SW 1271 (cell line): ENCODE measurements around the gene FAM110D.

Experiments
- DNase-seq, 2 experiments: peaks; one replicate each; lab custom pipeline; 2025; lab: John Stamatoyannopoulos, UW

Gene FAM110D

GRCh38 chr1:26162220-26162709 lies 3.4 kb downstream of the FAM110D start:
- no peak for DNase-seq

DNA sequence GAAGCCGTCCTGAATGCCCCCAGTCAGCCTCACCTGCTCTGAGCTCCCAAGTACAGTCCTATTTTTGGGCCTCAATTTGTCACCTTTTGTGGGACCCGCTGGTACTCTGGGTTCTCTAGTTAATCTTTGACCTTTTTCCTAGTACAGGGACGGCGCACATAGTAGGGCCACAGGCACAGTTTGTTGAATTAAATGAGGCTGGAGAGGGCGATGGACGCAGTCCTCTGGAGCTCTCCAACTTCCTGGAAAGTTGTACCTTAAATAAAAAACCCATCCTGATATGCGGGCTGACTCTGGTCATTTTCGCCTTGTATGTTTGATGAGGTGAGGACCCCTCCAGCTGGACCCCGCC lies 4.8 kb downstream of the FAM110D start:
- no peak for DNase-seq

DNA sequence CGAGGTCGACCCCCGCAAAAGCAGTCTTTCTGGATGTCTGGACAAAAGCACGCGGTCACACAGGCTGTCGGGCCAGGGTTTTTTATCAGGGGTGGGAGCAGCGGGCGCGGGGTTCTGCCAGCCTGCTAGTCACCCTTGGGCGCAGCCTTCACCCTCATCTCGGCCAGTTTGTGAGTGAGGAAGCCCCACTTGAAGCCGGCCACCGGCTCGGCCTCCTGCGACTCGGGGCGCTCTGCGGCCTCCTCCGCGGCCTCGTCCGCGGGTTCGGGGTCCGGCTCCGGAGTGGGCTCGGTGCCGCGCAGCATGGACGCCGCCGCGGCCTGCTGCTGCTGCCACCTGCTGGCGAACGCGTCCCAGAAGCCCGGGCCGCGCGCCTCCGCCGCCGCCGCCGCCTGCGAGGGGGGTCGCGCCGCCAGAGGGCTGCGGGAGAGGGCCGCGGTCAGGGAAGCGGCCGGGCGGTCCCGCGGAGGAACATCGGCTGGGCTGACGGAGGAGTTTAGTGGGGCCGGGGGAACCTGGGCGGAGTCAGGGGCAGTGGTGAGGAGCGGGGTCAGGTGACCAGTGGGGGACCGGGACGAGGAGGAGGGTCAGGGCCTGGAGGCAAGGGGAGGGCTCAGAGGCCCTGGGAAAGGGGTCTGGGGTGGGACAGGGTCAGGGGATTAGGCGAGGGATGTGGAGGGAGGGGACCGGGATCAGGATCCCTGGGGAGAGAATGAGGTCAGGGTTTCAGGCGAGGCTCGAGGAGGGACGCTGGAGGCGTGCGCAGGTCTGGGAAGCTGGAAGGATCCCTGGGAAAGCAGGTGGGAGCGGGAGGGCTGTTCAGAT lies 5.4 kb downstream of the FAM110D start:
- no peak for DNase-seq

DNA sequence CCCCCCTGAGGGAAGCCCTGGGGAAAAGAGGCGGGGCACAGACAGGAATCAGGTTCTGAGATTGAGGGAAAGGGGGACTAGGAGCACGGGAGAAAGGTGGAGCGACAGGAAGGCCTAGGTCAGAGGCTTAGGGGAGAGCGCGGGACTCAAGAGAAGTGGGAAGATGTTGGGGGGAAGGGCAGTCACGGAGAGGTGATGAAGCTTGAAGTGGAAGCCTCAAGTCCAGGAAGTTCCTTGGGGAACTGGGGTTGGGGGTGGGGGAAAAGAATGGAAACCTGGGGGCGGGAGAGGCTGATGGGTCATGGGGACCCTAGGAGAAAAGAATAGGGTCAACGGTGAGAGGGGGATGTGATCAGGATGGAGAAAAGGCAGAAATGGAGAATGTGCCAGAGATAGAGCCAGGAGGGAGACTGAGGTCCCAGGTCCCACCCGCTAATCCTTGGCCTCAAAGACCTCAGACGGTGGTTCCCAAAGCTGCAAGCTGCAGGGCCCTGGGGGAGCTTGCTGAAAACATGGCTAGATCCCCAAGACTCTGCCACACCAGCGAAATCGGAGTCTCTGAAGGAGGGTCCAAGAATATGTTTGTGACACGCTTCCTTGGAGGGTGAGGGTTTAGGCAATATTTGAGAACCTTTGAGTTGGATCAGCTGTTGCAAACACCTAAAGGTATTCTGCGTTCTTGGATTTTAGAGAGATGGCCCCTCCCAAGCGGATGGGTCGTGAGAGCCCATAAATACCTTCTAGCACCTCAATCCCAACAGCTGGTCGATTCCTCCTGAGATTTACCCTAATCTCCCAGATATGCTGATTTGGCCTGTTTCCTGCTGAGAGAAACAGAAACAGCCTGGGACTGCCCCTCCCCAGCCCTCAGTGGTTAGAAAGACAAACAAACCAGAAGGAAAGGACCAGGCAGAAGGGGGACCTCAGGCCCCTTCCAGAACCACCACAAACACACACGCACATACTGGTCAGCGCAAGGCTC lies 6.3 kb downstream of the FAM110D start:
- DNase-seq = no peak

GRCh38 chr1:26166719-26167281 lies 7.9 kb downstream of the FAM110D start:
- no peak for DNase-seq

GRCh38 chr1:26168410-26169197 lies 9.7 kb downstream of the FAM110D start, which contains the start of gene C1orf232:
Gene C1orf232, minus strand, starts transcription at chr1:26168963. Its CDS starts 464 bp downstream, at chr1:26168499.
- no peak for DNase-seq

- no peak for DNase-seq
These were observed 10.3 kb downstream of the FAM110D start for GRCh38 chr1:26169198-26169554.

GRCh38 chr1:26169669-26170471 lies 11.0 kb downstream of the FAM110D start, which contains the start of gene ZNF593:
Gene ZNF593, plus strand, starts transcription at chr1:26169908. Its CDS starts 76 bp downstream, at chr1:26169984.
- DNase-seq = peak; percentile 63 to 77

DNA sequence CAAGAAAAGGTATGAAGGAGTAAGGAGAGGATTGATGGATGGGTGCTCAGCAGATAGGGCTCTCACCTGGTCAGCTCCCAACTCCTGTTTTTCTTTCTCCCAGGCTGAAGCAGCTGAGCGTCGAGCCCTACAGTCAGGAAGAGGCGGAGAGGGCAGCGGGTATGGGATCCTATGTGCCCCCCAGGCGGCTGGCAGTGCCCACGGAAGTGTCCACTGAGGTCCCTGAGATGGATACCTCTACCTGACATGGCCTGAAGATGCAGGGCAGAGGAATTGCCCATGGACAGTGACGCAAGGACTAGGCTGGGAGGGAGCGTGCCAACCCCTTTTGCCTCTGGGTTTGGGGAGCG lies 11.6 kb downstream of the FAM110D start:
- no peak for DNase-seq

DNA sequence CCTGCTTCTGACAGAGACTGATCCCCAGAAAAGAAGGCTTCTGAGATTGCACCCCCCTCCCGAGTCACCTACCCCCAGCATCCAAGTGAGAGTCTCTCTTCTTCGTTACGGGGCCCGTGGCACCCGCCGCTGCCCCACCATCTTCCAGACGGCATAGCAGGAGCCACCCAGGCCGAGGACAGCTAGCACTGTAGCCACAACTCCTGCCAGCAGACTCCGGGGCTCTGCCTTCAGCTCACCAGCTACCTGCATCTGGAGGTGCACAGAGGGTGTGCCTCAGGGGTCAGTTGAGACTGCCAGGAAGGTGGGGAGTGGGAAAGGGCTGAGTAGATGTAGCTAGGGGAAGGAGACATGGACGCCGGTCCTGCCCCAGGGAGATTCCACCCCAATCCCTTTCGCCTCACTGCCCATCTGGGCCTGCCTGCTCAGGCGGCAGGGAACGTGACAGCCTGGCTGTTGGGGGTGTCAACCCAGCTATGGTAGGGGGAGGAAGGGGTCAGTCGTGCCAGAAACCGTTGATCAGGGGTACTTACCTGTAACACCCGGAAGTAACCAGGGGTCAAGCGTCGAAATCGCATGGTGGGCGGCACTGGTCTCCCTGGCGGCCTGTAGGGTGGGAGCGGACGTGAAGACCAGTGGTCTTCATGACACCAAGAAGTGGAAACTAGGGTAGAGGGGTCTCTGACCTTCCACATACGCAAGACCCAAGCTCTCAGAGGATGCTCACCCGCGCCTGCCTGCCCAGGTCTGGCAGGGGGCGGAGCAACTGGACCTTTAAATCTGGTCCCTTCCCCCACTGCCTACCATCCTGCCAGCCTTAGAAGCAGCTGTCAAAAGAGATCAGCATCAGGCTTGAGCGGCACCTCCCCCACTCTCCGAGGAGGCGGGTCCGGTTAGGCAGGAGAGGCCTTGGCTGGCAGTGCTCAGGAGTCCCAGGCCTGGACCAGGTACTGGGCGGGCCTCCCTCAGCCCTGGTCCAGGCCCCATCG lies 12.5 kb downstream of the FAM110D start, which contains the start of gene ZNF593OS:
TSS of gene ZNF593OS (minus strand) at position 749 of the 989 bp plus-strand sequence. CDS start at position 578, 171 bp downstream.
- no peak for DNase-seq

- no peak for DNase-seq
These were observed 16.5 kb downstream of the FAM110D start for GRCh38 chr1:26175346-26175745.

DNA sequence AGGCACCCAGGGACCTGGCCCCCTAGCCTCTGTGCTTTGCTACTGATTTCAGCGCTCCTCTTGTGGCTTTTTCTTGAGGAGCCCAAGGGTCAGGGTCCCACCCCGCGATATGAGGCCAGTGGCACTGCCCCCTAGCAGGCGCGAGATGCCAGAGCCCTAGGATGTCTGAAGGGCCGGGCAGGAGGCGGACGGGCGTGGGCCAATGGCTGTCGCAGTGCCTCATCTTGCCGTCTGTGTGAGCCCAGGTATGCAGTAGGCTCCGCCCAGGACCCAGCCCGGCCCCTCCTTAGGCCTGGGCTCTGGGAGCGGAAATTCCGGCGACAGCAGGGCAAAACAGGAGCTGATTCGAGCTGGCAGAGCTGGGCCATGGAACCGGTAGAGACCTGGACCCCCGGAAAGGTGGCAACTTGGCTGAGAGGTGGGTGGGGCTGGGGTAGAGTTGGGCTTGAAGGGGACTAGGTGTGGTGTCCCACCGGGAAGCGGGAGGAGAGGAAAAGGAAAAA lies 18.4 kb downstream of the FAM110D start, which contains the start of gene CNKSR1:
TSS of gene CNKSR1 (plus strand) at position 310 of the 503 bp plus-strand sequence. CDS start at position 367, 57 bp downstream.
- no peak for DNase-seq

GRCh38 chr1:26180010-26180506 lies 21.2 kb downstream of the FAM110D start:
- DNase-seq = no peak

DNA sequence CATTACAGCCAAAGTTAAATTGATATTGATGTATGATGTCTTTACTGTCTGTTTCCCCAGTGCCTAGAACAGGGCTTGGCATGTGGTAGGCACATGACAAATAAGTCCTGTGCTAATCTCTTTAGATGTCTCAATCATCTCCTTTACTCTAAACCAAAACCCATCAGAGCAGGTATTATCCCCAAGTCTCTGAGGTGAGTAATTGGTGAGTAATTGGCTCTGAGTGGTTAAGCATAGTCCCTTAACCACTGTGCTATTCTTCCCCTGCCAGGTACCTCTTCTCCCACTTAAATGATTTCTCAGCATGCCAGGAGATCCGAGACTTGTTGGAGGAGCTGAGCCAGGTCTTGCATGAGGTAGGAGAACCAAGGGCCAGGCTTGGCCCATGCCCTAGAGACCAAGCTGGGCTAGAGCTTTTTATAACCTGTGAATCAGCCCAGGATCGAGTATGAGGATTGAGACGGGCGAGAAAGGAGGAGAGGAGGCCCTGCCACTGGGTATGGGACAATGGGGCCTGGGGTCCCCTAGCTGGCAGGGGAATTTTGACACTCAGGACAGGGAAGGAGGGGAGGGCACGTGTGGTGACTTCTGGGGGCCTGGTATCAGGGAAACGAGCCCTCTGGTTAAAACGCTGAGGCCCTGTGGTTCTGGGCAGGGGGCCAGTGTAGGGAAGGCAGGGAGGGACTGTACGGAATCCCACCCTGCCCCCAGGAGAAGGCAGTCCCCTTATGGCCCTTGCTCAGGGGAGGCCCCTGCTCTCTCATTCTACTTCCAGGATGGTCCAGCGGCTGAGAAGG lies 22.9 kb downstream of the FAM110D start:
- no peak for DNase-seq

GRCh38 chr1:26182383-26182696 lies 23.5 kb downstream of the FAM110D start:
- DNase-seq = no peak

DNA sequence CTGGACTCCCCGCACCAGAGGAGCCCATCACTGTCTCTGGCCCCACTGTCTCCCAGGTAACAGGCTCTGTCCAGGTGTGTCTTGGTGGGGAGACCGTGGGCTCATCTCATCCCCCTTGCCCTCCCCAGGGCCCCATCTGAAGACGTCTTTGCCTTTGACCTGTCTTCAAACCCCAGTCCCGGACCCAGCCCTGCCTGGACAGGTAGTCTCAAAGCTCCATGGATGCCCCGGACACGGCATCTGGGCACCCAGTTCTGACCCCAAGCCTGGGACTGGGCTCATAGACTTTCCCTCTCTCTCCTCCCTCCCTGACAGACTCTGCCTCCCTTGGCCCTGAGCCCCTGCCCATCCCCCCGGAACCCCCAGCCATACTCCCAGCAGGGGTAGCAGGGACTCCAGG lies 25.2 kb downstream of the FAM110D start:
- DNase-seq = no peak

- DNase-seq = no peak
These were observed 26.0 kb downstream of the FAM110D start for GRCh38 chr1:26184883-26185282.

DNA sequence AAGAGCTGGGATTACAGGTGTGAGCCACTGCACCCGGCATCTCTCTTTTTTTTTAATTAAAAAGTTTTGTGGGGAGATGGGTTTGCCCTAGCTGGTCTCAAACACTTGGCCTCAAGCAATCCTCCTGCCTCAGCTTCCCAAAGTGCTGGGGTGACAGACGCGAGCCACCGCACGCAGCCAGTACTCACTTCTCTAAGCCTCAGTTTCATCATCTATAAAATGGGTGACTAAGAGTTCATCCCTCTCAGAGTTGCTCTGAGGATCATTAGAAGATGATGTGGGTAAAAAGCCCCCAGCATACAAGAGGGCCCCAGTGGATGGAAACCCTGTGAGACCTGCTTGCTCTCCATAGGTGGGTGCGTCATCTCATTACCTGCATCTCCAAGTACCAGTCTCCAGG lies 29.0 kb downstream of the FAM110D start:
- DNase-seq = no peak
